GM12875 (cell line): ENCODE results near the gene KIAA0040.

Source experiments
- H3K4me3 ChIP-seq: one replicate; pipeline ENCODE4 v1.5.1; 2011; ENCODE audit warnings: low read depth, low read length, control low read depth
- CTCF ChIP-seq: IDR thresholded peaks from 2 replicates; pipeline ENCODE4 v1.5.1; 2011; ENCODE audit warnings: low read depth, mild to moderate bottlenecking, control low read depth, inconsistent platforms, low read length, moderate library complexity, borderline replicate concordance; ENCODE audit not compliant: insufficient read depth

Gene KIAA0040

GRCh38 chr1:175179837-175180590, 12.6 kb downstream of the KIAA0040 start:
- H3K4me3 ChIP-seq, result no peak overlapping the region
- TF ChIP-seq CTCF, result no peak

- H3K4me3 ChIP-seq, result no peak overlapping the region
- no peak for TF ChIP-seq CTCF
Measured at GRCh38 chr1:175178456-175178855, 14.1 kb downstream of the KIAA0040 start.

- no peak for TF ChIP-seq CTCF
- H3K4me3 ChIP-seq, result no peak overlapping the region
Measured at GRCh38 chr1:175178056-175178455, 14.5 kb downstream of the KIAA0040 start.

GRCh38 chr1:175176246-175176645, 16.3 kb downstream of the KIAA0040 start:
- H3K4me3 ChIP-seq, result no peak overlapping the region
- no peak for TF ChIP-seq CTCF

- H3K4me3 ChIP-seq, result no peak overlapping the region
- TF ChIP-seq CTCF, result no peak
Measured at GRCh38 chr1:175174309-175175102, 18.1 kb downstream of the KIAA0040 start.

- H3K4me3 ChIP-seq, result no peak overlapping the region
- no peak for TF ChIP-seq CTCF
Measured at GRCh38 chr1:175173531-175173930, 19.0 kb downstream of the KIAA0040 start.
